ENCODE measurements around the gene FLT4.

GRCh38 chr5:180591311-180591887 is 58.0 kb downstream of the FLT4 start, which contains the start of gene SCGB3A1:
- TF ChIP-seq ZNF274 (IDR thresholded peaks at IDR 0.05; ENCODE audit: low read depth, low read length) (no peak), YY1 (IDR thresholded peaks at IDR 0.05; ENCODE audit: insufficient read depth, insufficient read length) (no peak)

Data from NT2/D1 (cell line).